ENCODE data around the gene CD109. TPM values are rescaled to one million over a fixed set of nuclear protein-coding genes. Genes with fewer than 3 reads are reported as not detected.

Gene CD109
- total and polyA plus RNA-seq, 10 of the 15 experiments (the other 5 are each of a cell fraction or from before 2014, with no cell fraction given), result 0.27 to 4.4 (median 2.1) TPM

GRCh38 chr6:73666393-73666792, 29.6 kb upstream of the CD109 start:
- no peaks in the 10 kb centered on the region for H3K4me1 ChIP-seq (ENCODE audit: control insufficient read depth, insufficient read depth, low read length)
- POLR2A ChIA-PET, result no interaction called here
- no peak overlapping the region for H3K27ac ChIP-seq (ENCODE audit: control insufficient read depth, insufficient read depth)
- H3K4me3 ChIP-seq, result no peak overlapping the region
- no peak overlapping the region for H3K9ac ChIP-seq (ENCODE audit: control insufficient read depth, insufficient read depth, low read length)
- in situ Hi-C loops (cut with MboI) (no loop called here), intact Hi-C loops (cut with micrococcal nuclease; ENCODE audit: unreplicated experiment) (no loop called here)
- FAIRE-seq (no peak), ATAC-seq (no peak), DNase-seq (ENCODE audit: low read depth, low spot score) (no peak)
- H3K79me2 ChIP-seq (ENCODE audit: control insufficient read depth, insufficient read depth, low read length), result no peaks in the 10 kb centered on the region
- no peaks in the 10 kb centered on the region for H3K36me3 ChIP-seq (ENCODE audit: control insufficient read depth in 2 of 2, insufficient read depth in 2 of 2, low read length in 1 of 2)
- RAD21 ChIA-PET (ENCODE audit: unreplicated experiment), result no interaction called here
- SMC1A ChIA-PET (ENCODE audit: uncharacterized antibody, unreplicated experiment), result no interaction called here
- H4K20me1 ChIP-seq (ENCODE audit: control insufficient read depth, insufficient read depth), result no peaks in the 10 kb centered on the region
- no peak overlapping the region for H3K4me2 ChIP-seq (ENCODE audit: control insufficient read depth, insufficient read depth)
- no peaks in the 10 kb centered on the region for H3K27me3 ChIP-seq (replicated peaks in 1 of 2; ENCODE audit: control insufficient read depth in 2 of 2, insufficient read depth in 2 of 2, low read length in 1 of 2)
- H3K9me3 ChIP-seq (replicated peaks; ENCODE audit: control insufficient read depth, insufficient read depth, low read length), result no peaks in the 10 kb centered on the region
- no peak overlapping the region for H2AFZ ChIP-seq (ENCODE audit: control insufficient read depth, low read depth, low read length)
- TF ChIP-seq RAD51 (IDR thresholded peaks at IDR 0.05) (no peak), SP1 (IDR thresholded peaks at IDR 0.05; ENCODE audit: low read depth, low read length) (no peak), ZSCAN29 (IDR thresholded peaks at IDR 0.05) (no peak), RBBP5 (conservative IDR thresholded peaks at IDR 0.05) (no peak), ZZZ3 (IDR thresholded peaks at IDR 0.05; ENCODE audit: control insufficient read depth, insufficient read length, low read depth) (no peak), BCL11A (IDR thresholded peaks at IDR 0.05; ENCODE audit: low read depth, low read length) (no peak), SREBF1 (IDR thresholded peaks at IDR 0.05; ENCODE audit: low read length) (no peak), SUZ12 (IDR thresholded peaks at IDR 0.05; ENCODE audit: unreplicated experiment) (no peak)
- TF ChIP-seq, protein P1, sequence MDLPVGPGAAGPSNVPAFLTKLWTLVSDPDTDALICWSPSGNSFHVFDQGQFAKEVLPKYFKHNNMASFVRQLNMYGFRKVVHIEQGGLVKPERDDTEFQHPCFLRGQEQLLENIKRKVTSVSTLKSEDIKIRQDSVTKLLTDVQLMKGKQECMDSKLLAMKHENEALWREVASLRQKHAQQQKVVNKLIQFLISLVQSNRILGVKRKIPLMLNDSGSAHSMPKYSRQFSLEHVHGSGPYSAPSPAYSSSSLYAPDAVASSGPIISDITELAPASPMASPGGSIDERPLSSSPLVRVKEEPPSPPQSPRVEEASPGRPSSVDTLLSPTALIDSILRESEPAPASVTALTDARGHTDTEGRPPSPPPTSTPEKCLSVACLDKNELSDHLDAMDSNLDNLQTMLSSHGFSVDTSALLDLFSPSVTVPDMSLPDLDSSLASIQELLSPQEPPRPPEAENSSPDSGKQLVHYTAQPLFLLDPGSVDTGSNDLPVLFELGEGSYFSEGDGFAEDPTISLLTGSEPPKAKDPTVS (IDR thresholded peaks at IDR 0.05; ENCODE audit: low read depth, low read length), result no peak
- CTCF ChIA-PET, result interaction anchor here (0.6 to 2.2 kb wide), 4 partner anchors 10 to 67 kb away, joined by 3 to 11 read pairs (median 4); partner anchors contain the start of gene SLC17A5
- BruUV-seq (replicated peaks), result no TSS peak
- 43% methylated on average over 2 of the region's 2 CpGs for whole genome bisulfite sequencing (ENCODE audit: insufficient coverage, insufficient replicate concordance, low lambda C conversion rate, missing lambda C conversion rate)
